GM21528 (cell line): ENCODE measurements around the gene SERTAD2.

Experiments used
- ATAC-seq: cut with Tn5 transposase; IDR thresholded peaks from one replicate; pipeline ENCODE4 v1.9.1; 2021; ENCODE audit warnings: mild to moderate bottlenecking, moderate library complexity; ENCODE audit not compliant: unreplicated experiment, low FRiP score

Gene SERTAD2

DNA sequence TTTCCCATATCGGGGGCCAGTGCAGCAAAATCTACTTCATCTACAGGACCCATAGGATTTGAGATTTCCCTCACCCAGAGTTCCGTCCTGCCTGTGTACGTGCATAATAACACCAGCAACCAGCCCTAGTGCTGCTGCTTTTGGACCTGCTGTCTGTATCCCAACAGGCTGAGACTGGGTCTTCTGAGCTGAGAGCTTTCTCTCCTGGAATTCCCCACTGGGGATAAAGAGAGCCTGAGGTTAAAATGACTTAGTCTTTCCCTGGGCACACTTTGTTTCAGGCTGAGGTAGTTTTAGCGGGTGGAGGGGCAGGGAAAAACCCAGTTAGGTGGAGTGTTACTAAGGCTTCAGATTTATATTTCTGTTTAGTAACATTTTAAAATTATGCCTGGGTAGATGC, 62.5 kb downstream of the SERTAD2 start:
- ATAC-seq: no peak

- no peak for ATAC-seq
Observed at GRCh38 chr2:64587561-64587960, 66.2 kb downstream of the SERTAD2 start.

GRCh38 chr2:64586883-64587481, 66.7 kb downstream of the SERTAD2 start:
- ATAC-seq: no peak

DNA sequence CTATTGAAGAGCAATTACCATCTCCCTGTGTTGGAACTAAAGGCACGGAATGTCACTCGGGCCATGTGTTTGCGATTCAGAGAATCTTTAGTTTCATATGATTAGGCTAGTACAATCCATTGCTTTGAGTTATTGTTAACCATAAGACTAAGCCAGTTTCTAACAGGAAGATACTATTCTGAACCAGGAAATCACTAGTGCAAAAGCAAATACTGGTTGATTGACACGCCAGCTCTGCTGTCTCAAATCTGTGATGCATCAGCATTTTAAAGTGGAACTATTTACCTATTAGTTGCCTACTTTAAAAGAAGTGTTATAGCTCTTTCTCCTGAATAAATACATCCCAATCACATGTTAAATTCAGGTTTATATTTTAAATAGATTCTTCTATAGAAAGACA, 67.7 kb downstream of the SERTAD2 start:
- no peak for ATAC-seq

- peak; percentile 80 for ATAC-seq
Observed at GRCh38 chr2:64582774-64583340, 70.9 kb downstream of the SERTAD2 start.

DNA sequence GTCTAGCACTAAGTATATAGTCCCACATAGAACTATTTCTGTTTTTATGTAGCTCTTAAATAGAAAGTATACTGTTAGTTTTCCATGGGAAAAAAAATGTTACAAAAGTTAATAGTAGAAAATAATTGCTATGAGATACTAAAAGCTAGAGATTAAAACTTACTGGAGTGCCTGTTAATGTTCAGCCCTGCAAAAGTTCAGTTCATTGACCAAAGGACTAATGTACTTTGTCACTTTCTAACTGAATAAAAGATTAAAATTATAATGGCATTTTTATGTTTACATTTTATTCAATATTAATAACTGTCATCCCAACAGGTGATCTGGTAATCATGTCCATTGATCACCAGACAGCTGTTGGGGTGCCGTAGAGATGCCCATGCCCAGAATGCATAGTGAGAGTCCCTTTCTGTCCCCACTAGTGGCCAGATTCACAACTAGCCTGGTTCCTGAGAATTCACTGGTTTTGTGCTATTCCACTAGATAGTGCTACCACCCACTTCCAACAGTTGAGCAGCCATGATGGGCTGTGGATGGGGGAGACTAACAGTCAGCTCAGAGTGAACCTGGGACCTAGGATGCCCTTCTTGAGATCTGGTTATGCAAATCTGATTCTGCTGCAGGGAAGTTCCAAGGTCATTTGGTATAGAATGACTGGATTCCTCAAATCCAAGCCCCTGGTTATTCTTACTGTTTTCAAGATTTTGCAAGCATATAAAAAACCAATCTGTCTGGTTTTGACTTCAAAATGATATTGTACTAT, 71.8 kb downstream of the SERTAD2 start:
- ATAC-seq: no peak
